Mesothelial cell of epicardium (in vitro differentiated cells): Measurements from ENCODE around the gene PARM1. TPM values are rescaled to one million over a fixed set of nuclear protein-coding genes. Genes with fewer than 3 reads are reported as not detected.

Source experiments
- DNase-seq, 2 experiments: peaks; one replicate each; pipeline ENCODE4 v3.0.0; 2021; ENCODE audit warnings: low spot score in 2 of 2; ENCODE audit not compliant: unreplicated experiment in 2 of 2
- H3K27ac Mint-ChIP-seq: 2 replicates; pipeline ENCODE4 v1.8.0; 2021; ENCODE audit warnings: mixed read lengths
- H3K27me3 Mint-ChIP-seq: 2 replicates; pipeline ENCODE4 v1.8.0; 2021; ENCODE audit warnings: low read depth, mixed read lengths
- H3K36me3 Mint-ChIP-seq: 2 replicates; pipeline ENCODE4 v1.8.0; 2021; ENCODE audit warnings: mixed read lengths
- H3K4me1 Mint-ChIP-seq: 2 replicates; pipeline ENCODE4 v1.8.0; 2021; ENCODE audit warnings: mixed read lengths
- H3K4me3 Mint-ChIP-seq: 2 replicates; pipeline ENCODE4 v1.8.0; 2021; ENCODE audit warnings: mild to moderate bottlenecking, moderate library complexity, mixed read lengths
- H3K9me3 Mint-ChIP-seq: 2 replicates; pipeline ENCODE4 v1.8.0; 2021; ENCODE audit warnings: mixed read lengths
- CTCF ChIP-seq: fragments of 200-600 bp; sonication (generic); IDR thresholded peaks from one replicate; pipeline ENCODE4 v1.5.0; 2021; ENCODE audit warnings: antibody characterized with exemption; ENCODE audit not compliant: unreplicated experiment
- total RNA-seq: library from RNA; stranded (reverse); gene quantifications from 3 replicates; pipeline ENCODE4 v1.2.1, GENCODE V29; 2021

PARM1 gene
- total RNA-seq, 1 donor from 2014 or later: 12.6 TPM

GRCh38 chr4:75007891-75008290 lies 75.0 kb downstream of the PARM1 start:
- no peak for TF ChIP-seq CTCF
- H3K36me3 Mint-ChIP-seq: peaks cover 3% of the 10 kb centered on the region
- H3K4me3 Mint-ChIP-seq: no peak overlapping the region
- peaks cover 2% of the 10 kb centered on the region for H3K4me1 Mint-ChIP-seq
- no peak overlapping the region for H3K27ac Mint-ChIP-seq
- peaks cover 11% of the 10 kb centered on the region for H3K9me3 Mint-ChIP-seq
- H3K27me3 Mint-ChIP-seq: no peaks in the 10 kb centered on the region
- DNase-seq: no peak

GRCh38 chr4:75009138-75009537 lies 76.2 kb downstream of the PARM1 start:
- H3K27ac Mint-ChIP-seq: no peak overlapping the region
- DNase-seq: no peak
- H3K36me3 Mint-ChIP-seq: peaks cover 3% of the 10 kb centered on the region
- no peaks in the 10 kb centered on the region for H3K4me1 Mint-ChIP-seq
- TF ChIP-seq CTCF: no peak
- H3K27me3 Mint-ChIP-seq: no peaks in the 10 kb centered on the region
- peaks cover 11% of the 10 kb centered on the region for H3K9me3 Mint-ChIP-seq
- no peak overlapping the region for H3K4me3 Mint-ChIP-seq

- Mint-ChIP-seq H3K27ac (no peak overlapping the region), H3K36me3 (peaks cover 3% of the 10 kb centered on the region), H3K4me3 (no peak overlapping the region), H3K9me3 (peaks cover 11% of the 10 kb centered on the region), H3K4me1 (no peaks in the 10 kb centered on the region), H3K27me3 (no peaks in the 10 kb centered on the region)
- no peak for TF ChIP-seq CTCF
- DNase-seq: no peak
Measured at GRCh38 chr4:75011131-75011795, 78.3 kb downstream of the PARM1 start.

GRCh38 chr4:75015627-75016026 lies 82.7 kb downstream of the PARM1 start:
- H3K9me3 Mint-ChIP-seq: peaks cover 2% of the 10 kb centered on the region
- DNase-seq: no peak
- no peak for TF ChIP-seq CTCF
- no peaks in the 10 kb centered on the region for H3K27me3 Mint-ChIP-seq
- H3K4me3 Mint-ChIP-seq: no peak overlapping the region
- no peak overlapping the region for H3K27ac Mint-ChIP-seq
- peaks cover 3% of the 10 kb centered on the region for H3K36me3 Mint-ChIP-seq
- no peaks in the 10 kb centered on the region for H3K4me1 Mint-ChIP-seq

GRCh38 chr4:75016472-75016871 lies 83.6 kb downstream of the PARM1 start:
- H3K4me3 Mint-ChIP-seq: no peak overlapping the region
- H3K36me3 Mint-ChIP-seq: peaks cover 3% of the 10 kb centered on the region
- no peaks in the 10 kb centered on the region for H3K4me1 Mint-ChIP-seq
- H3K27ac Mint-ChIP-seq: no peak overlapping the region
- TF ChIP-seq CTCF: no peak
- peaks cover 4% of the 10 kb centered on the region for H3K9me3 Mint-ChIP-seq
- DNase-seq: no peak
- H3K27me3 Mint-ChIP-seq: no peaks in the 10 kb centered on the region
